Neuronal stem cell (in vitro differentiated cells): Measurements from ENCODE around the gene CFAP92.

Source experiments
- DNase-seq: peaks from one replicate; pipeline ENCODE4 v3.0.0-alpha.2; 2013; ENCODE audit warnings: low spot score
- H2AFZ ChIP-seq: one replicate; pipeline ENCODE4 v1.6.1; 2013; ENCODE audit warnings: mild to moderate bottlenecking, low read length, inconsistent platforms
- H2AK5ac ChIP-seq: 2 replicates; pipeline ENCODE4 v1.6.1; 2013; ENCODE audit warnings: low read depth, mild to moderate bottlenecking, inconsistent platforms, low read length, moderate library complexity, mixed read lengths
- H2BK120ac ChIP-seq: 2 replicates; pipeline ENCODE4 v1.6.1; 2013; ENCODE audit warnings: low read depth, mild to moderate bottlenecking, inconsistent platforms, low read length, moderate library complexity, mixed read lengths
- H2BK12ac ChIP-seq: one replicate; pipeline ENCODE4 v1.6.1; 2013; ENCODE audit warnings: low read length, inconsistent platforms
- H2BK15ac ChIP-seq: 2 replicates; pipeline ENCODE4 v1.6.1; 2013; ENCODE audit warnings: mild to moderate bottlenecking, low read length, inconsistent platforms, mixed read lengths
- H2BK5ac ChIP-seq: one replicate; pipeline ENCODE4 v1.6.1; 2013; ENCODE audit warnings: inconsistent platforms, mild to moderate bottlenecking, low read length, moderate library complexity
- H3K14ac ChIP-seq: one replicate; pipeline ENCODE4 v1.6.1; 2013; ENCODE audit warnings: low read length, inconsistent platforms
- H3K18ac ChIP-seq: 2 replicates; pipeline ENCODE4 v1.6.1; 2013; ENCODE audit warnings: low read length, inconsistent platforms
- H3K23ac ChIP-seq: 2 replicates; pipeline ENCODE4 v1.6.1; 2013; ENCODE audit warnings: low read depth, mild to moderate bottlenecking, mixed read lengths, low read length, inconsistent platforms; ENCODE audit not compliant: poor library complexity
- H3K27ac ChIP-seq: replicated peaks from 3 replicates; pipeline ENCODE4 v1.5.1; 2013; ENCODE audit warnings: low read length, inconsistent platforms
- H3K27me3 ChIP-seq, 3 experiments: 2 replicates each; pipeline ENCODE4 v1.6.1; 2013; ENCODE audit warnings: low read length in 3 of 3, mild to moderate bottlenecking in 2 of 3, inconsistent platforms in 1 of 3, low read depth in 1 of 3, mixed read lengths in 1 of 3, moderate library complexity in 1 of 3; ENCODE audit not compliant: control insufficient read depth in 3 of 3, insufficient read depth in 3 of 3
- H3K36me3 ChIP-seq, 2 donors: replicated peaks in 1 of 2; 2 replicates each; pipeline ENCODE4 v1.6.1; 2013; ENCODE audit warnings: low read length in 2 of 2; ENCODE audit not compliant: control insufficient read depth in 2 of 2, insufficient read depth in 2 of 2
- H3K4ac ChIP-seq: 2 replicates; pipeline ENCODE4 v1.6.1; 2013; ENCODE audit warnings: inconsistent platforms, mild to moderate bottlenecking, low read length, moderate library complexity
- H3K4me1 ChIP-seq, 2 donors: 1 replicate in 1 of 2; 2 replicates in 1 of 2; pipeline ENCODE4 v1.6.1; 2013; ENCODE audit warnings: low read length in 2 of 2, low read depth in 1 of 2; ENCODE audit not compliant: control insufficient read depth in 2 of 2, insufficient read depth in 1 of 2
- H3K4me2 ChIP-seq: one replicate; pipeline ENCODE4 v1.6.1; 2013; ENCODE audit warnings: mild to moderate bottlenecking, low read length, inconsistent platforms; ENCODE audit not compliant: insufficient read depth, poor library complexity, severe bottlenecking
- H3K4me3 ChIP-seq, 2 donors: 2 replicates each; pipeline ENCODE4 v1.5.1; 2013; ENCODE audit warnings: low read length in 2 of 2, mild to moderate bottlenecking in 2 of 2, inconsistent platforms in 1 of 2, moderate library complexity in 1 of 2
- H3K79me1 ChIP-seq: one replicate; pipeline ENCODE4 v1.6.1; 2013; ENCODE audit warnings: low read depth, mild to moderate bottlenecking, inconsistent platforms, low read length, moderate library complexity
- H3K9ac ChIP-seq: one replicate; pipeline ENCODE4 v1.6.1; 2013; ENCODE audit warnings: mild to moderate bottlenecking, low read depth, low read length, inconsistent platforms; ENCODE audit not compliant: poor library complexity
- H3K9me3 ChIP-seq, 2 donors: replicated peaks in 1 of 2; 2 replicates each; pipeline versions ENCODE3 to v1.6.1; 2013; ENCODE audit warnings: low read length in 2 of 2, mild to moderate bottlenecking in 2 of 2, inconsistent platforms in 1 of 2, low read depth in 1 of 2, mixed read lengths in 1 of 2, moderate library complexity in 1 of 2; ENCODE audit not compliant: control insufficient read depth in 2 of 2, insufficient read depth in 1 of 2
- H4K8ac ChIP-seq: one replicate; pipeline ENCODE4 v1.6.1; 2013; ENCODE audit warnings: low read depth, mild to moderate bottlenecking, inconsistent platforms, low read length, moderate library complexity
- H4K91ac ChIP-seq: one replicate; pipeline ENCODE4 v1.6.1; 2013; ENCODE audit warnings: low read length, low read depth, mild to moderate bottlenecking, inconsistent platforms; ENCODE audit not compliant: poor library complexity
- WGBS, 2 donors: extraction: QIAGEN DNeasy Blood & Tissue Kit; methylation state at CpG; one replicate each; pipeline ENCODE4 v1.1.7; 2013; ENCODE audit warnings: missing lambda C conversion rate in 2 of 2, mixed read lengths in 1 of 2; ENCODE audit not compliant: insufficient read length in 2 of 2, insufficient replicate concordance in 1 of 2; ENCODE audit errors: extremely low coverage in 2 of 2; 5-methylcytosine and 5-hydroxymethylcytosine counted together

CFAP92 gene

GRCh38 chr3:128895843-128896697 lies 97.8 kb downstream of the CFAP92 start:
- Histone ChIP-seq H2AFZ (no peak overlapping the region), H3K79me1 (peaks cover 2% of the 10 kb centered on the region), H3K14ac (no peak overlapping the region), H3K4me2 (no peak overlapping the region), H3K9me3 (no peaks in the 10 kb centered on the region), H2BK12ac (no peak overlapping the region), H4K91ac (no peak overlapping the region), H3K23ac (no peak overlapping the region), H3K4me1 (no peaks in the 10 kb centered on the region), H3K4ac (no peak overlapping the region), H2AK5ac (no peak overlapping the region), H3K9ac (no peak overlapping the region), H3K27ac (no peak overlapping the region), H3K4me3 (no peak overlapping the region), H2BK120ac (no peak overlapping the region), H3K18ac (no peak overlapping the region), H3K36me3 (peaks cover 43 to 93% of the 10 kb centered on the region in 2 donors), H3K27me3 (no peaks in the 10 kb centered on the region), H2BK15ac (no peak overlapping the region), H2BK5ac (no peak overlapping the region), H4K8ac (no peak overlapping the region)
- DNase-seq: no peak
- no CpG with 5 or more reads among the region's 11 CpGs for WGBS, 2 donors

DNA sequence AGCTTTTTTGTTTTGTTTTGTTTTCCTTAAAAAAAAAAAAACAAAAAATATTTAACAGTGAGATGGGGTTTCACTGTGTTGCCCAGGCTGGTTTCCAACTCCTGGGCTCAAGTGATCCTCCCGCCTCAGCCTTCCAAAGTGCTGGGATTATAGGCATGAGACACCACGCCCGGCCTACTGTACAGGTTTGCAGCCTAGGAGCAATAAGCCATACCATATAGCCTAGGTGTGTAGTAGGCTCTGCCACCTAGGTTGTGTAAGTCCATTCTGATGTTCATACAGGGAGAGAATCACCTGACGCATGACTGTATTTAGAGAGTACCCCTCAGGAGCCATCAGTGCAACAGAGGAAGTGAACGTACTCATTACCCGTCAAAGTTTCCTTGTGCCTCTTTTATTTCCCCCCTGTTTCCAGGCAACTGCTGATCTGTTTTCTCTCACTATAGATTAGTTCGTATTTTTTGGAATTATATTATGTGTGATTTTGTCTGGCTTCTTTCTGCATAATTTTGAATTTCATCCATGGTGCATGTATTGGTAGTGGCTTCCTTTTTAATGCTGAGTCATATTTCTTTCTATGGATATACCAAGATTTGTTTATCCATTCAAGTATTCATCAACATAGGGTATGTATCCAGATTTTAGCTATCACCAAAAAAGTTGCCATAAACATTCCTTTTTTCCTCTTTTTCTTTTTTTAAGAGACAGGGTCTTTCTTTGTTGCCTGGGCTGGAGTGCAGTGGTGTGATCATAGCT lies 104.6 kb downstream of the CFAP92 start:
- DNase-seq: no peak
- Histone ChIP-seq H3K18ac (no peak overlapping the region), H3K27me3 (no peaks in the 10 kb centered on the region), H3K27ac (no peak overlapping the region), H3K4me3 (no peak overlapping the region), H3K4ac (no peak overlapping the region), H3K9me3 (no peaks in the 10 kb centered on the region), H2AK5ac (no peak overlapping the region), H3K23ac (no peak overlapping the region), H3K4me2 (no peak overlapping the region), H2BK5ac (no peak overlapping the region), H4K91ac (no peak overlapping the region), H3K9ac (no peak overlapping the region), H3K4me1 (no peaks in the 10 kb centered on the region), H4K8ac (no peak overlapping the region), H2AFZ (no peak overlapping the region), H3K14ac (no peak overlapping the region), H2BK12ac (no peak overlapping the region), H3K36me3 (peaks cover 13 to 72% of the 10 kb centered on the region in 2 donors), H2BK120ac (no peak overlapping the region), H2BK15ac (no peak overlapping the region), H3K79me1 (no peaks in the 10 kb centered on the region)
- no CpG with 5 or more reads among the region's 7 CpGs for WGBS, 2 donors

DNA sequence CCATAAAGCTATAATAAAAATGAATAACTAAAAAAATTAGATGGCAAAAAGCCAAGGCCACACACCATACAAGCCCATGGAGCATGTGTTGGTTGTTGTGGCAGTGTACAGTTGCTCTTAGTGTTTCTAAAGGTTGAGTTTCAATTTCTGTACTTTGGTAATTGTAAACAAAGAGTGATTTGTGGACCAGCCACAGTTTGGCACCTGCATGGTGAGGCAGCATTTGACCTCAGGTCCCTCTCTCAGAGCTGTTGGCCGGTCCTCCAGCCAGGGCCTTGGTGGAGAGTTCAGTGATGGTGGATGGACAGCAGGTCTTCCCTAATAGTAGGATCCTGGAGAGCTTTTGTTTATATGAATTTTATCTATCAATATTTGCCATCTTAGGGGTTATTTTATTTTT lies 108.9 kb downstream of the CFAP92 start:
- Histone ChIP-seq H3K23ac (no peak overlapping the region), H3K14ac (no peak overlapping the region), H3K4me3 (no peak overlapping the region), H2BK12ac (no peak overlapping the region), H4K91ac (no peak overlapping the region), H4K8ac (no peak overlapping the region), H2BK120ac (no peak overlapping the region), H3K4me1 (peaks cover 2 to 5% of the 10 kb centered on the region in 2 donors), H3K9ac (no peak overlapping the region), H3K9me3 (no peaks in the 10 kb centered on the region), H3K4me2 (no peak overlapping the region), H3K27me3 (no peaks in the 10 kb centered on the region), H3K27ac (no peak overlapping the region), H2AK5ac (no peak overlapping the region), H2BK5ac (no peak overlapping the region), H3K79me1 (peaks cover 2% of the 10 kb centered on the region), H3K36me3 (peaks cover 15 to 77% of the 10 kb centered on the region in 2 donors), H2AFZ (no peak overlapping the region), H3K18ac (no peak overlapping the region), H3K4ac (no peak overlapping the region), H2BK15ac (no peak overlapping the region)
- DNase-seq: no peak
- WGBS, 2 donors: no CpG with 5 or more reads among the region's 1 CpG

- no CpG with 5 or more reads among the region's 1 CpG for WGBS, 2 donors
- H2AFZ ChIP-seq: no peak overlapping the region
- DNase-seq: no peak
Observed at GRCh38 chr3:128882719-128883118, 111.2 kb downstream of the CFAP92 start.

More at GRCh38 chr3:128882719-128883118, 111.2 kb downstream of the CFAP92 start:
- Histone ChIP-seq H2BK120ac (no peak overlapping the region), H3K4ac (no peak overlapping the region), H3K23ac (no peak overlapping the region), H2BK5ac (no peak overlapping the region), H3K27me3 (no peaks in the 10 kb centered on the region), H4K91ac (no peak overlapping the region), H2BK15ac (no peak overlapping the region), H3K36me3 (peaks cover 13 to 57% of the 10 kb centered on the region in 2 donors), H4K8ac (no peak overlapping the region), H3K4me3 (no peak overlapping the region), H3K18ac (no peak overlapping the region), H3K4me2 (no peak overlapping the region), H3K27ac (no peak overlapping the region), H2BK12ac (no peak overlapping the region), H3K9me3 (no peaks in the 10 kb centered on the region), H2AK5ac (no peak overlapping the region), H3K9ac (no peak overlapping the region), H3K79me1 (peaks cover 2% of the 10 kb centered on the region), H3K4me1 (peaks cover 2 to 8% of the 10 kb centered on the region in 2 donors), H3K14ac (no peak overlapping the region)
